Kidney glomerular epithelial cell (primary cell): ENCODE data around the gene CNGB1.
"Not testable (repeated sequence)": the region's sequence is repeated elsewhere in the genome, so short reads cannot be mapped to it uniquely, and the experiment has no call there.

ENCODE experiments used
- DNase-seq: peaks from one replicate; lab custom pipeline; 2025; lab: John Stamatoyannopoulos, UW

CNGB1 gene

GRCh38 chr16:57997176-57997527 is 26.2 kb upstream of the CNGB1 start:
- DNase-seq, result no peak

DNA sequence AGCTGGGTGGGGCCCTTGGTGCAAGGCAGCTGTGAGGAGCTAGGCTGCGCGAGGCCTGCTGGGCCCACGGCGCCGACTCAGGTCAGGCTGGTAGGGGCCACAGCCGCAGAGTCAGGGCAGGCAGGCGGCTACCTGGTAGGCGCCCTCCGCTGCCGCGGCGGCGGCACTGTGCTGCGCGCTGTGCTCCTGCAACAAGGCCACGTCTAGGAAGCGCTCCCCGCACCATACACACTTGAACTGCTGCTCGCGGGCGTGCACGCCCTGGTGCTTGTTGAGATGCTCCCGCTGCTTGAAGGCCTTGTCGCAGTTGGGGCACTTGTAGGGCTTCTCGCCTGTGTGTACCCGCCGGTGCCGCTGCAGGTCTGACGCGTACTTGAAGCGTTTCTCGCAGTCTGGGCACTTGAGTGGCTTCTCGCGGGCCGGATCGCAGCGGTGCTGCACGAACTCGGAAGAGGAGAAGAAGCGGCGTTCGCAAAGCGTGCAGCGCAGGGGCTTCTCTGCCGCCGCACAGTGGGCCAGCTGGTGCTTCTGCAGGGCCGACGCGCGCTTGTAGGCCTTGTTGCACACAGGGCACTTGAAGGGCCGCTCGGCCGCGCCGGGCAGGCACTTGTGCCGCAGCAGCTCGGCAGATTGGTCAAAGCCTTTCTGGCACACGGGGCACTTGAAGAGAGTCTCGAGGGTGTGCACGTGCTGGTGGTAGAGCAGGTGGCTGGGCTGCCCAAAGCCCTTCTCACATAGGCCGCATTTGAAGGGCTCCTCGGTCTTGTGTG is 25.7 kb upstream of the CNGB1 start:
- DNase-seq, result no peak

GRCh38 chr16:57995721-57996405 is 24.9 kb upstream of the CNGB1 start:
- DNase-seq, result no peak

- no peak for DNase-seq
Measured at GRCh38 chr16:57994778-57995177, 23.9 kb upstream of the CNGB1 start.

DNA sequence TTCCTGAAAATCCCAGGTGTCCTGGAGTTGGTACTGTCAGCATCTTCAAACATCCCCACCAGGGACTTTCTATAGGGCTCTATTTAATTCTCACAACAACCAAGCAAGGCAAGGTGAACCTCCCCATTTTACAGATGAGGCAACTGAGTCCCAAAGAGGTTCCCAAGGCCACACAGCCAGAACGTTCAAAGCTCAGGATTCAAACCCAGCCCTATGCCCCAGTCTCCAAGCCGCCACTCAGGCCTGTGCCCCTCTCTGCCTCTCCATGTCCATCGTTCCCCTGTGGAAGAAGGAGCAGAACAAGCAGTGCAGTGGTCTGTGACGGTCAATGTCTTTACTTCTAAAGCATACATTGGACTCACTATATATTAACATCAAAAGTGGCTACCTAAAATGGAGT is 23.4 kb upstream of the CNGB1 start:
- no peak for DNase-seq

DNA sequence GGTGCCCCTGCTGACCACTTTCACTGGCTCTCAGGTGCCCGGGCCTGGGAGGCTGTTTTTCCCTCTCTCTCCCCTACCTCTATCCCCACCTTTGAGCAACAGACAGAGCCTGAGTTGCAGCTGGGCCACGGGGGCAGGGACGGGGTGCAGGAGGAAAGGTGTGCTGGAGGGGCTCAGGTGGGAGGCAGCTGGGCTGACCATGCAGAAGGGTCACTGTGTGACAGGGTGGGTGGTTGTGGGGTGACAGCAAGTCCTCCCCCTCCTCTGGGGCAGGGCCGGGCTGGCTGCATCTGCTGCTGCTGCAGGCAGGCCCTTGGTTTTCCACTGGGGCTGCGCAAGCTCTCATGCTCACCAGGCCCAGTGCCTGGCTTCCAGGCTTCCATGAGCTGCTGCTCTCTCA is 23.0 kb upstream of the CNGB1 start:
- DNase-seq, result no peak

DNA sequence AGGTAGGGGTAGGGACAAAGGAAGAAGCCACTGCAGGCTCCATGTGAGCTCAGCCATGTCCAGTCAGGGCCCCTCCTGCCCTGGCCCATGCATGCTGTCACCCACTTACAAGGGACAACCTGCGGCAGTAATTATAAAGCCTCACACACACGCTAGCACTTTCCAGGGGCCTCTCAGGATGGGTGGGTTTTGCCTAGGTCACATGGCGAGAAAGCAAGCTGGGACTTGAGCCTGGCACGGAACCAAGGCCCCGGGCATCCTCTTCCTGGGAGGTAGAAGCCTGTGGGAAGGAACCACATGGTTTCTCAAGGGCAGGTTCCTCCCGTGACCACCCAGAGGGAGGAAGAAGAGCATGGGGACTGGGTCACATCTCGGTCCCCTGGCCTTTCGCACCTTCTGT is 22.5 kb upstream of the CNGB1 start:
- DNase-seq, result no peak

- DNase-seq, result no peak
Measured at GRCh38 chr16:57992084-57992483, 21.2 kb upstream of the CNGB1 start.

- no peak for DNase-seq
Measured at GRCh38 chr16:57991551-57992059, 20.7 kb upstream of the CNGB1 start.

DNA sequence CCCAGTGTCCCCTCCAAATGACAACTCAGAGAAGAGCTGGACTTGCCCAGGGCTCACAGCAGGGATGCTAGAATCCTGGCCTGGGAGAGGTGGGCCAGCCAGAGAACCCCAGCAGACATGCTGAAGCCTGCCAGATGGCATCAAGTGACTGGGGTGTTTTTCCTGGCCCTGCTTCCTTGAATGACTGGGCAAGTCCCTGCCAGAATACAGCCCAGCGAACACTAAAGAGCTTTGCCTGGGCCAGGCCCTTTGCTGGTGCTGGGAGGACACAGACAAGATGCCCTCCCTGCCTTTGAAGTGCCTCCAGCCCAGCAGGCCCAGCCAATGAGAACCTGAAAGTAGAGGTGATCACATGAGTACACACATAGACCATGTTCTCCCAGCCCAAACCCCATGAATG is 18.0 kb upstream of the CNGB1 start:
- DNase-seq, result no peak

GRCh38 chr16:57987441-57988177 is 16.7 kb upstream of the CNGB1 start:
- no peak for DNase-seq

GRCh38 chr16:57986196-57986595 is 15.3 kb upstream of the CNGB1 start:
- no peak for DNase-seq

DNA sequence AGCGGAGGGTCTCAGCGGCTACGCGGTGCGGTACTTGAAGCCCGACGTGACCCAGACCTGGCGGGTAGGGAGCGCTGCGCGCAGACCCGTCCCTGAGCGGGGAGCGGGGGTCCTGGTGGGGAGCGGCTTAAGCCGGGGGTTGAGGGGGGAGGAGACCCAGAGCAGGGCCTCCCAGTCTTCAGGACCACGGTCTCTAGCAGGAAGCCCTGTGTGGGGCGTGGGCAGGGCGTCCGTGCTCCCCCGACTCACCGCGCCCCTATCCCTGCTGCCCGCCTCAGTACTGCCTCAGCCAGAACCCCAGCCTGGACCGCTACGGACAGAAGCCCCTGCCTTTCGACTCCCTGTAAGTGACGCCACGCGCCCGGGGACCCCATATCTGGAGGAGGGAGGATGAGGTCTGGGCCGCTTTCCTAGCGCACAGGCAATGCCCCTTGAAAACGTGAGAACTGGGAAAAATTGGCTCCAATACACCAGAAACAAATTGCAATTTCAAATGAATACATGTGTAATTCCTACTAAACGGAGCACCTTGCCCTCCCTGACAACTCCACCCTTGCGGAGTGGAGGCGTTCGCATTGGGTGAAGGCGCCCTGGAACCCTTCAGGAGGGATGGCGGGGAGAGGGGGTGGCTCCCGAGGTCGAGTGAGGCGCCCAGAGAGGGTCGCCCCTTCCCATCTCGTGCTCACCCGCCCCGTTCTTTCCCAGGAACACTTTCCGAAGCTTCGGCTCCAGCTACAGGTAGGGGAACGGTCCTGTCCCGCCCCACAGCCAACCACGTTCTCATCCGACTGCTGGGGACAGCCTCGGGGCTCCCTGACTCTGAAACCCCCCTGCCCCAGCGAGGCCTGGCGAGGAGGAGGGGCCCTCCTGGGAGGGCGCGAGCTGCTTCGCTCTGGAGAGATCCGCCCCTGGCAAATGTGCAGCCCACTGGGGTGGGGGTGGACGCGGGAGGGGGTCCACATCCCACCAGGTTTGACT is 14.6 kb upstream of the CNGB1 start:
- DNase-seq, result no peak

DNA sequence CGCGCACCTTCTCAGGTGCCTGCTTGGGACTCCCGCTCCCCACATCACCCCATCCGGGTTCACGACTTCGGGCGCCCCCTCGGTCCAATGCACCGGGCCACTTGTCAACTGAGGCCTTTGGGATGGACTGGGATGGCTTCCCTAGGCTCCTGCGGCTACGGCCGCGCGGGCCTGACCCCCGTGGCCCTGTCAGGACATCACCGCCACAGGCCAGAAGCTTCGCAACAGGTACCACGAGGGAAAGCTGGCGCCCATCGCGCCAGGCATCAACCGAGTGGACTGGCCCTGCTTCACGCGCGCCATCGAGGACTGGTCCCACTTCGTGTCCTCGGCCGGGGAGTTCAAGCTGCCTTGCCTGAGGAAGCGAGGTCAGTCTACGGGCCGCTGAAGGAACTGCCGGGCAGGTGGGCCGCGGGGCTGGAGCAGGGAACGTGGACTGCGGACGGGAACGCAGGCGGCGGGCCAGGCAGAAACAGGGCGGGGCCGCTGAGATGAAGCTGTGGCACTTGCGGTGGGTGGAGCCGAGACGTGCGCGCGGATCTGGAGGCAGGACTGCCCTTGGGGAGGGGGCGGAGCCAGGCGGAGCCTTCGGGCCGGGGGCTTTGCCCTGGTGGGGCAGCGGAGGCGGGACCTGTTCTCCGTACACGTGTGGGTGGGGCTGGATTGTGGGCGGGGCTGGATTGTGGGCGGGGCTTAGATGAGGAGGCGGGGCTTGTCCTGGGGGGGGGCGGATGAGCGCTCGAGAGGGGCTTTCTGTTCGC is 13.7 kb upstream of the CNGB1 start:
- peak; percentile 35 for DNase-seq

DNA sequence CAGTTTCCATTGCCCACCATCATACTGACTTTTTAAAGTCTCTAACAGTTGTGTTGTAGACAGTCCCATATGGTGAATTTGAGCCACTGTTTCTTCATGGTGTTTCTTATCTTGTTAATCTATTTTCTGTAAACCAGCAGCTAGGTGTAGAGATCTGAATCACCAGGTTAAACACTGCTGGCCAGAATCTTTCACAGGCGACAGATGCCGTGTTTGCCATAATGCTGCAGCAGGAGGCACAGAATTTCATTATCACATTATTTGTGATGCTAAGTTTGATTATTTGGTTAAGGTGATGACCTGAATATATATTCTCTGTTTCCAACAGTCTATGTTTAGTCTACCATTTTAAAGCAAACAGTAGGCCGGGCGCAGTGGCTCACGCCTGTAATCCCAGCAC is 11.5 kb upstream of the CNGB1 start:
- DNase-seq, result no peak

GRCh38 chr16:57981636-57982035 is 10.7 kb upstream of the CNGB1 start:
- DNase-seq, result no peak

DNA sequence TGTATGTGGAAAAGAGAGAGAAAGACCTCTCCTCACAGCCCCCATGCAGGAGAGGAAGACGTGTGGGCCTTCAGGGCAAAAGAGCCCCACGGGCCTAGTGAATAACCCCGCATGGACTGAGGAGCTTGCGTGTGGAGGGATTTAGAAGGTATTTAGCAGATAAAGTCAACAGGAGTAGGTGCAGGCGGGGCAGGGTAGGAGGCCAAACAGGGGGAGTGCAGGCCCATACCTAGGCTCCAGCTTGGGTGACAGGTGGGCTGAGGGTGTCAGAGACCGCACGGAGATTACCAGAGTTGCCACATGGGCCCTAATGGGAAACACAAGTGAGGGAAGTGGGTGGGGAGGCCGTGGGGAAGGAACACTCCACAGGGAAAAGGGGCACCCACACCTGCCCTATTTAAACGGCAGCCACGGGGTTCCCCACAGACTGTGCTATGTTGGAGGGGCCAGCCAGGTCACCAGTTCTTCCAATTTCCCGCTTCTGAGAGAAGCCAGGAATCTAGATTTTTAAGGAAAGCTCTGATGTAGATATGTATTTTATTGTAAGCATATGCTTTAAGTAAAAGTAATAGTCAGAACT is 8.2 kb upstream of the CNGB1 start:
- DNase-seq, result no peak

GRCh38 chr16:57978070-57978465 is 7.1 kb upstream of the CNGB1 start:
- not testable (repeated sequence) for DNase-seq

GRCh38 chr16:57977418-57978069 is 6.6 kb upstream of the CNGB1 start:
- DNase-seq, result no peak

- DNase-seq, result no peak
Measured at GRCh38 chr16:57976331-57976796, 5.4 kb upstream of the CNGB1 start.
